GM19351 (cell line): ENCODE measurements around the gene CXCR3.
"Not testable (repeated sequence)": the region's sequence is repeated elsewhere in the genome, so short reads cannot be mapped to it uniquely, and the experiment has no call there.

Experiments
- ATAC-seq: cut with Tn5 transposase; IDR thresholded peaks from one replicate; pipeline ENCODE4 v1.9.1; 2021; ENCODE audit warnings: mild to moderate bottlenecking, moderate library complexity; ENCODE audit not compliant: unreplicated experiment

Gene CXCR3

GRCh38 chrX:71612256-71612655 is 6.1 kb downstream of the CXCR3 start:
- ATAC-seq, result no peak

- not testable (repeated sequence) for ATAC-seq
Measured at GRCh38 chrX:71611736-71612135, 6.6 kb downstream of the CXCR3 start.

GRCh38 chrX:71609095-71609750 is 9.1 kb downstream of the CXCR3 start:
- peak; percentile 49 for ATAC-seq

- ATAC-seq, result no peak
Measured at GRCh38 chrX:71607488-71607887, 10.8 kb downstream of the CXCR3 start.

GRCh38 chrX:71606536-71607216 is 11.6 kb downstream of the CXCR3 start:
- ATAC-seq, result no peak

GRCh38 chrX:71604796-71605568 is 13.3 kb downstream of the CXCR3 start:
- no peak for ATAC-seq

- no peak for ATAC-seq
Measured at GRCh38 chrX:71604141-71604540, 14.2 kb downstream of the CXCR3 start.

GRCh38 chrX:71603618-71604017 is 14.7 kb downstream of the CXCR3 start:
- no peak for ATAC-seq

GRCh38 chrX:71599965-71600364 is 18.3 kb downstream of the CXCR3 start:
- no peak for ATAC-seq

GRCh38 chrX:71593210-71593609 is 25.1 kb downstream of the CXCR3 start:
- not testable (repeated sequence) for ATAC-seq

- ATAC-seq, result no peak
Measured at GRCh38 chrX:71586929-71587328, 31.4 kb downstream of the CXCR3 start.

GRCh38 chrX:71581210-71581609 is 37.1 kb downstream of the CXCR3 start:
- no peak for ATAC-seq

- ATAC-seq, result no peak
Measured at GRCh38 chrX:71579990-71580380, 38.3 kb downstream of the CXCR3 start.

GRCh38 chrX:71579136-71579989 is 38.9 kb downstream of the CXCR3 start:
- ATAC-seq, result no peak

- no peak for ATAC-seq
Measured at GRCh38 chrX:71578253-71579135, 39.8 kb downstream of the CXCR3 start, which contains the start of gene GCNA. Gene GCNA (plus strand): TSS chrX:71578437. CDS start chrX:71580822, 2,385 bp downstream.

- ATAC-seq, result no peak
Measured at GRCh38 chrX:71577682-71578081, 40.6 kb downstream of the CXCR3 start.

GRCh38 chrX:71573590-71573989 is 44.7 kb downstream of the CXCR3 start:
- ATAC-seq, result no peak

GRCh38 chrX:71571390-71571789 is 46.9 kb downstream of the CXCR3 start:
- ATAC-seq, result not testable (repeated sequence)
